AG09319 (cell line): ENCODE results near the gene PPP1R3C.

ENCODE experiments used
- DNase-seq: peaks from one replicate; pipeline ENCODE4 v3.0.0-alpha.2; 2010; ENCODE audit warnings: low read depth; ENCODE audit errors: extremely low read depth
- TF ChIP-seq, protein P1 (sequence below): IDR thresholded peaks from 2 replicates; pipeline ENCODE4 v1.5.1; 2011; ENCODE audit warnings: low read depth, mild to moderate bottlenecking, inconsistent platforms, low read length, moderate library complexity

The PPP1R3C gene

DNA sequence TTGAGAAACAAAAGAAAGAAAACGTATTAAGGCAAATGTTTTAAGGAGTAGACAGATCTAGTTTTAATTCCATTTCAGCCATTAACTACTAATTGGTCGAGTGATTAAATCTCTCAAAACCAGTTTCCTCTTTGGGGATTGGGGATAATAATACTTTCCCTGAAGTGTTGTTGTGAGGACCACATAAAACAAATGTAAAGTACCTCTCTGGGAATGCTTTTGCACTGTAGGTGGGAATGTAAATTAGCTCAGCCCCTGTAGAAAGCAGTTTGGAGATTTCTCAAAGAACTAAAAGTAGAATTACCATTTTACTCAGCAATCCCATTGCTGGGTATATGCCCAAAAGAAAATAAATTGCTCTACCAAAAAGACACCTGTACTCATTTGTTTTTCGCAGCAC, 36.0 kb upstream of the PPP1R3C start:
- TF ChIP-seq, protein P1, sequence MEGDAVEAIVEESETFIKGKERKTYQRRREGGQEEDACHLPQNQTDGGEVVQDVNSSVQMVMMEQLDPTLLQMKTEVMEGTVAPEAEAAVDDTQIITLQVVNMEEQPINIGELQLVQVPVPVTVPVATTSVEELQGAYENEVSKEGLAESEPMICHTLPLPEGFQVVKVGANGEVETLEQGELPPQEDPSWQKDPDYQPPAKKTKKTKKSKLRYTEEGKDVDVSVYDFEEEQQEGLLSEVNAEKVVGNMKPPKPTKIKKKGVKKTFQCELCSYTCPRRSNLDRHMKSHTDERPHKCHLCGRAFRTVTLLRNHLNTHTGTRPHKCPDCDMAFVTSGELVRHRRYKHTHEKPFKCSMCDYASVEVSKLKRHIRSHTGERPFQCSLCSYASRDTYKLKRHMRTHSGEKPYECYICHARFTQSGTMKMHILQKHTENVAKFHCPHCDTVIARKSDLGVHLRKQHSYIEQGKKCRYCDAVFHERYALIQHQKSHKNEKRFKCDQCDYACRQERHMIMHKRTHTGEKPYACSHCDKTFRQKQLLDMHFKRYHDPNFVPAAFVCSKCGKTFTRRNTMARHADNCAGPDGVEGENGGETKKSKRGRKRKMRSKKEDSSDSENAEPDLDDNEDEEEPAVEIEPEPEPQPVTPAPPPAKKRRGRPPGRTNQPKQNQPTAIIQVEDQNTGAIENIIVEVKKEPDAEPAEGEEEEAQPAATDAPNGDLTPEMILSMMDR, result no peak
- no peak for DNase-seq

- TF ChIP-seq, protein P1, result no peak
- DNase-seq, result no peak
These were observed 33.0 kb upstream of the PPP1R3C start for GRCh38 chr10:91665842-91666241.

- DNase-seq, result no peak
- TF ChIP-seq, protein P1, result no peak
These were observed 31.6 kb upstream of the PPP1R3C start for GRCh38 chr10:91664426-91664825.

- TF ChIP-seq, protein P1, result no peak
- no peak for DNase-seq
These were observed 30.1 kb upstream of the PPP1R3C start for GRCh38 chr10:91662993-91663392.

- no peak for DNase-seq
- TF ChIP-seq, protein P1, result no peak
These were observed 20.5 kb upstream of the PPP1R3C start for GRCh38 chr10:91653219-91653870.

DNA sequence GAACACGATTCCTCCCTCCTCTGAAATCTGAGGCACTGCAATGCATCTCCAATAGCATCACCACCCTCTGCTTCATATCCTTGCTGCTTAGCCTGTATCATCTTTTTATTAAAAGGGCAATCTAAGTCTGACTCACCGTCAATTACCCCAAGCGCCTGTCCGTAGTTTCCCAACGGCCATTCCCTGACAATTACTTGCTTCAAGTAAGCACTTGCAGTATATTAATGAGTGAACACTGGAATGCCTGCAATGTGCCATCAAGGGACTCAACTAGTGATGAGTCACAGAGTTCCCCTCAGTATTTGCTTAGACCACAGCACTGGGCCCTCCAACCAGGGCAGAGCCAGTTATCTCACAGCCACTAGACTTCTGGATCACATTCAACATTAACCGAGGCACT, 19.5 kb upstream of the PPP1R3C start:
- DNase-seq, result peak; percentile 55
- TF ChIP-seq, protein P1, result no peak

DNA sequence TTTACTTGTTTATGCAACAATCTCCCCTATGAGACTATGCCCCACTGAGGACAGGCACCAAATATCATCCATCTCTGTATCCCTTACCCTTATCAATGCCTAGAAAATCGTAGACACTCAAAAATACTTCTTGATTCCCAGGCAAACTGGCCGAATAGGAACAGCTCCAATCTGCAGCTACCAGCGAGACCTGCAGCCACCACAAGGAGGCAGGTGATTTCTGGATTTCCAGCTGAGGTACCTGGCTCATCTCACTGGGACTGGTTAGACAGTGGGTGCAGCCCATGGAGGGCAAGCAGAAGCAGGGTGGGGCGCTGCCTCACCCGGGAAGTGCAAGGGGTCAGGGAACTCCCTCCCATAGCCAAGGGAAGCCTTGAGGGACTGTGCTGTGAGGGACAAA, 10.8 kb upstream of the PPP1R3C start:
- TF ChIP-seq, protein P1, result peak; percentile 11
- DNase-seq, result no peak
